Renal pelvis (tissue), 4 donors: ENCODE results near the gene TRIM56. TPM values are rescaled to one million over a fixed set of nuclear protein-coding genes. Genes with fewer than 3 reads are reported as not detected.
A peak's percentile ranks its signal among the peaks of the same experiment; 100 is the strongest.
"Not testable (repeated sequence)": the region's sequence is repeated elsewhere in the genome, so short reads cannot be mapped to it uniquely, and the experiment has no call there.

Source experiments
- DNase-seq: peaks from one replicate; pipeline ENCODE4 v3.0.0-alpha.2; 2013
- polyA plus RNA-seq, 3 donors: library from polyadenylated mRNA; unstranded; fragments of 120-200 nt; gene quantifications; one replicate each; pipeline ENCODE4 v1.2.1, GENCODE V29; 2013; ENCODE audit not compliant: insufficient read length in 3 of 3

Gene TRIM56
- polyA plus RNA-seq, 3 donors, result 14.5 to 23.2 (median 21.9) TPM

GRCh38 chr7:101127460-101128039 is 42.3 kb downstream of the TRIM56 start:
- DNase-seq, result no peak

GRCh38 chr7:101128040-101128834 is 43.0 kb downstream of the TRIM56 start:
- no peak for DNase-seq

- DNase-seq, result no peak
Observed at GRCh38 chr7:101129603-101130117, 44.4 kb downstream of the TRIM56 start.

- not testable (repeated sequence) for DNase-seq
Observed at GRCh38 chr7:101132626-101133600, 47.6 kb downstream of the TRIM56 start.

GRCh38 chr7:101133621-101134398 is 48.5 kb downstream of the TRIM56 start:
- DNase-seq, result peak; percentile 48

DNA sequence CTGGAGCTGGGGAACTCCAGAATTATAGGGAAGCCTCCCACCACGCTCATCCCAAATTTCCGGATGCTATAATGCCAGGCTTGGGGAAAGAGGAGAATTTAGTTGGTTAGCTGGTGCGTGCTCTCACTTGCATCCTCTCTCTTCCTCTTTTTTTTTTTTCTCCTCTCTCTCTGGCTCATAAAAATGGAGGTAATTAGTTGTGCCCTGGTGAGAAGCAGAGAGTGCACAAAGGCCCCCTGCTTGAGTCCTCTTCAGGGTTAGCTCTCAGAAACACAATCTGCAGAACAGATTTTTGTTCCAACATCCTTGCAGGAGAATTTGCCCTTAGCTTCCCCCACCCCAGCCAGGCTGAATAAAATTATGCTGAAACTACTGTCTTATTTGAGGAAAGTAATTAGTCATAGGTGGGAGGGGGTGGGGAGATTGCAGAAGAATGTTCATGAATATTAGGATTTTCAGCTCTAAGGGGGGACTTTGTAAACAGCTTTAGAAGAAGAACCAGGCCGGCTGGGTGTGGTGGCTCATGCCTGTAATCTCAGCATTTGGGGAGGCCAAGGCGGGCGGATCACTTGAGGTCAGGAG is 49.2 kb downstream of the TRIM56 start:
- DNase-seq, result no peak

DNA sequence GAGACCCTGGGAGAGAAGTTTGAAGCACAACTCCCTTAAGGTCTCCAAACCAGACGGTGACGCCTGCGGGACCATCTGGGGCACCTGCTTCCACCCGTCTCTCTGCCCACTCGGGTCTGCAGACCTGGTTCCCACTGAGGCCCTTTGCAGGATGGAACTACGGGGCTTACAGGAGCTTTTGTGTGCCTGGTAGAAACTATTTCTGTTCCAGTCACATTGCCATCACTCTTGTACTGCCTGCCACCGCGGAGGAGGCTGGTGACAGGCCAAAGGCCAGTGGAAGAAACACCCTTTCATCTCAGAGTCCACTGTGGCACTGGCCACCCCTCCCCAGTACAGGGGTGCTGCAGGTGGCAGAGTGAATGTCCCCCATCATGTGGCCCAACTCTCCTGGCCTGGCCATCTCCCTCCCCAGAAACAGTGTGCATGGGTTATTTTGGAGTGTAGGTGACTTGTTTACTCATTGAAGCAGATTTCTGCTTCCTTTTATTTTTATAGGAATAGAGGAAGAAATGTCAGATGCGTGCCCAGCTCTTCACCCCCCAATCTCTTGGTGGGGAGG is 52.5 kb downstream of the TRIM56 start:
- DNase-seq, result no peak

DNA sequence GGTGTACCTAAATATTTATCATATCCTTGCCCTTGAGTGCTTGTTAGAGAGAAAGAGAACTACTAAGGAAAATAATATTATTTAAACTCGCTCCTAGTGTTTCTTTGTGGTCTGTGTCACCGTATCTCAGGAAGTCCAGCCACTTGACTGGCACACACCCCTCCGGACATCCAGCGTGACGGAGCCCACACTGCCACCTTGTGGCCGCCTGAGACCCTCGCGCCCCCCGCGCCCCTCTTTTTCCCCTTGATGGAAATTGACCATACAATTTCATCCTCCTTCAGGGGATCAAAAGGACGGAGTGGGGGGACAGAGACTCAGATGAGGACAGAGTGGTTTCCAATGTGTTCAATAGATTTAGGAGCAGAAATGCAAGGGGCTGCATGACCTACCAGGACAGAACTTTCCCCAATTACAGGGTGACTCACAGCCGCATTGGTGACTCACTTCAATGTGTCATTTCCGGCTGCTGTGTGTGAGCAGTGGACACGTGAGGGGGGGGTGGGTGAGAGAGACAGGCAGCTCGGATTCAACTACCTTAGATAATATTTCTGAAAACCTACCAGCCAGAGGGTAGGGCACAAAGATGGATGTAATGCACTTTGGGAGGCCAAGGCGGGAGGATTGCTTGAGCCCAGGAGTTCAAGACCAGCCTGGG is 53.1 kb downstream of the TRIM56 start:
- peak; percentile 49 for DNase-seq

DNA sequence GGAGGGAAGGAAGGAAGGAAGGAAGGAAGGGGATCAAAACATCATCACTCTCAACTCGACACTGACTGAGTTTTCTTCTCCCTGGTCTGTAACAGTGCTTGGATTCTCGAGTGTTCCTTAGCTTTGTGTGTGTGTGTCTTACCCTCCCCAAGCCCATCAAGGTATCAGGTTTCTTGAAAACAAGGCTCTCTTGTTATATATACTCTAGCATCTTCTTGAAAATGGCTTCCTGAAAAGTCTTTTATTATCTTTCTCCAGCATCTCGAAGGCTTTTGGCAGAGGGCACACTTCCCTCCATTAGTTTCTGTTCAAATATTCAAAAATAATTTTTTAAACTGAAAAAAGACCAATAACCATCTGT is 55.0 kb downstream of the TRIM56 start:
- no peak for DNase-seq

- DNase-seq, result no peak
Observed at GRCh38 chr7:101140746-101141382, 55.6 kb downstream of the TRIM56 start.

Other genes with a start within 250 kb of the TRIM56 start
- 10 to 100 TPM; 27.1 to 37.7 (median 37.4) TPM for gene SLC12A9, start 232.8 kb upstream of the TRIM56 start, polyA plus RNA-seq
- gene TRIP6, start 218.1 kb upstream of the TRIM56 start, polyA plus RNA-seq, result 10 to 100 TPM; 87.0 to 96.8 (median 96.6) TPM
- gene SRRT, start 210.4 kb upstream of the TRIM56 start, polyA plus RNA-seq, result 100 to 1,000 TPM; 188 to 206 (median 191) TPM
- gene UFSP1, start 195.8 kb upstream of the TRIM56 start, polyA plus RNA-seq, result 1 to 10 TPM; 2.4 to 4.1 (median 3.1) TPM
- gene ACHE, start 189.6 kb upstream of the TRIM56 start, polyA plus RNA-seq, result 1 to 10 TPM; 5.0 to 5.9 (median 5.3) TPM
- gene MUC3A, start 135.9 kb upstream of the TRIM56 start, polyA plus RNA-seq, result 1 to 10 TPM in 1 of 3 donors, under 1 TPM in 2; 0.59 to 1.1 (median 0.97) TPM
- gene MUC12, start 115.9 kb upstream of the TRIM56 start, polyA plus RNA-seq, result under 1 TPM; 0.01 to 0.38 (median 0.06) TPM
- gene MUC17, start 65.4 kb upstream of the TRIM56 start, polyA plus RNA-seq, result not detected
- gene SERPINE1, start 41.6 kb downstream of the TRIM56 start, polyA plus RNA-seq, result 1 to 10 TPM in 2 of 3 donors, under 1 TPM in 1; 0.86 to 1.3 (median 1.2) TPM
- gene AP1S1, start 69.0 kb downstream of the TRIM56 start, polyA plus RNA-seq, result 10 to 100 TPM; 72.6 to 81.6 (median 73.3) TPM
- under 1 TPM; 0.21 to 0.36 (median 0.28) TPM for gene VGF, start 80.1 kb downstream of the TRIM56 start, polyA plus RNA-seq
- gene NAT16, start 94.8 kb downstream of the TRIM56 start, polyA plus RNA-seq, result under 1 TPM in 1 of 3 donors, not detected in 2; 0.25 TPM
- 1 to 10 TPM in 1 of 3 donors, under 1 TPM in 2; 0.83 to 1.7 (median 0.90) TPM for gene MOGAT3, start 115.6 kb downstream of the TRIM56 start, polyA plus RNA-seq
- gene PLOD3, start 132.1 kb downstream of the TRIM56 start, polyA plus RNA-seq, result 10 to 100 TPM; 46.3 to 50.3 (median 50.1) TPM
- gene ZNHIT1, start 132.7 kb downstream of the TRIM56 start, polyA plus RNA-seq, result 10 to 100 TPM; 68.9 to 76.4 (median 72.0) TPM
- 10 to 100 TPM; 11.1 to 16.0 (median 14.7) TPM for gene CLDN15, start 152.3 kb downstream of the TRIM56 start, polyA plus RNA-seq
- gene FIS1, start 159.6 kb downstream of the TRIM56 start, polyA plus RNA-seq, result 100 to 1,000 TPM; 160 to 176 (median 165) TPM
- gene IFT22, start 236.3 kb downstream of the TRIM56 start, polyA plus RNA-seq, result 10 to 100 TPM; 72.0 to 73.8 (median 73.4) TPM